AG10803 (cell line): ENCODE results near the gene RNASE8.
A peak's percentile ranks its signal among the peaks of the same experiment; 100 is the strongest.

Experiments
- DNase-seq: peaks from one replicate; pipeline ENCODE4 v3.0.0; 2010; ENCODE audit warnings: low read depth
- H3K4me3 ChIP-seq: 2 replicates; pipeline ENCODE4 v1.5.1; 2011; ENCODE audit warnings: mild to moderate bottlenecking, low read length, control low read depth
- TF ChIP-seq, protein P1 (sequence below): conservative IDR thresholded peaks from 2 replicates; pipeline ENCODE4 v1.5.1; 2011; ENCODE audit warnings: mild to moderate bottlenecking, low read length, control low read depth, inconsistent platforms

Gene RNASE8

DNA sequence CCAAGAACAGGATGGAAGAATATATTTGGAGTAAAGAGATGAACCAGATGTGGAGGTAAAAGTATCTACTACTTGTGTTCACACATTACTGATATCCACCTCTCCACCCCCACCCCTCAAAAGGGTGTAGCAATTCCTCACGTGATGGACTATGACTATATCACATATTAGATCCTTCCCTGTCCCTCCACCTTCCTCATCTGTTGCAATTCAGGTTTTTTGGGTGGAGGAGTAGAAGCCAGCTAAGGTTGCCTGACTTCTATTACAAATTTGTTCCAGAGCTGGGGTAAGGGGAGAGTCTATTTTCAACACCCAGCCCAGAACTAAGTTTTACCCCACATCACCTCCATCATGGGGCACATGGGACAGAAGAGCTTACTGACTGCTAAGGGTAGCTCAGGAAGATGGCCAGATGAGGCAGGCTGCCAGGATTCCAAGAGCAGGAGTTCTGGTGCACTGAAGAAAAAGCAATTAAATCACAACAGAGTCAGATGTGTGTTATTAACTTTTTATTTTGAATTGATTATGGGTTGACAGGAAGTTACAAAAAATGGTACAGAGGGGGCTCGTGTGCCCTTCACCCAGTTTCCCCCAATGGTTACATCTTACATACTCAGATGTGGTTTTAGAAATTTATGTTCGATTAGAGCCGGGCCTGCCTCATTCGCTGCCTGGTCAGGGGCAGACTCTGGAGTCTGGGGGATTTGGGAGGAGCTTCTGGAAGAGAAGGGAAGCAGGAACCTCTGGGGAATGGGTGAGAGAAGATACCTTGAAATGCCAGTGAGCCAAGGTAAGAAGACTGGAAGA, 25.1 kb upstream of the RNASE8 start:
- DNase-seq: no peak
- TF ChIP-seq, protein P1, sequence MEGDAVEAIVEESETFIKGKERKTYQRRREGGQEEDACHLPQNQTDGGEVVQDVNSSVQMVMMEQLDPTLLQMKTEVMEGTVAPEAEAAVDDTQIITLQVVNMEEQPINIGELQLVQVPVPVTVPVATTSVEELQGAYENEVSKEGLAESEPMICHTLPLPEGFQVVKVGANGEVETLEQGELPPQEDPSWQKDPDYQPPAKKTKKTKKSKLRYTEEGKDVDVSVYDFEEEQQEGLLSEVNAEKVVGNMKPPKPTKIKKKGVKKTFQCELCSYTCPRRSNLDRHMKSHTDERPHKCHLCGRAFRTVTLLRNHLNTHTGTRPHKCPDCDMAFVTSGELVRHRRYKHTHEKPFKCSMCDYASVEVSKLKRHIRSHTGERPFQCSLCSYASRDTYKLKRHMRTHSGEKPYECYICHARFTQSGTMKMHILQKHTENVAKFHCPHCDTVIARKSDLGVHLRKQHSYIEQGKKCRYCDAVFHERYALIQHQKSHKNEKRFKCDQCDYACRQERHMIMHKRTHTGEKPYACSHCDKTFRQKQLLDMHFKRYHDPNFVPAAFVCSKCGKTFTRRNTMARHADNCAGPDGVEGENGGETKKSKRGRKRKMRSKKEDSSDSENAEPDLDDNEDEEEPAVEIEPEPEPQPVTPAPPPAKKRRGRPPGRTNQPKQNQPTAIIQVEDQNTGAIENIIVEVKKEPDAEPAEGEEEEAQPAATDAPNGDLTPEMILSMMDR: no peak
- no peak overlapping the region for H3K4me3 ChIP-seq

DNA sequence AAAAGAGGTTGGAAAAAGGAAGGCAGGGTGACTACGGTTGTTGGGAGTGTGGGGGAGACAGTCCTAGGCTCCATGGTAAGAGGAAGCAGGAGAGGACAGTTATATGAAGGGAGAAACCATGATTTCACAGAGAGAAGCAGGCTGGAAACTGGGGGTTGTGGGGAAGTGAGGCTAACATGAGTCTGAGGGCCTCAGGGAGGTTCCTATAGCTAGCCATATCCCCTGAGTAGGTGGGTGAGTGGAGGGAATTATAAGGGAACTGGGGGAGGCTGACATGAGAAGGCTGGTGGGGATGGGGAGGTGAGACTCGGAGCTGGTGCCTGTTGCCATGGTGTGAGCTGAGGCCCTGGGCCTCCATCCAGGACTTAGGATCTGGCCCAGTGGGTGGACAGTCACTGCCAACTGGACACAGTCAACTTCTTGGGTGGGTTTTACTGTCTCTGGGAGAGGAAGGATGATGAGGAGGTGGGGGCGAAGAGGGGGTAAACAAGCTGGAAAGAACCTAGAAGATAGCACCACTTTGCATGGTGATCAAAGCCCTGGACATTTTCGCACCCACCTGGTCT, 24.4 kb upstream of the RNASE8 start:
- H3K4me3 ChIP-seq: no peak overlapping the region
- TF ChIP-seq, protein P1: no peak
- no peak for DNase-seq

DNA sequence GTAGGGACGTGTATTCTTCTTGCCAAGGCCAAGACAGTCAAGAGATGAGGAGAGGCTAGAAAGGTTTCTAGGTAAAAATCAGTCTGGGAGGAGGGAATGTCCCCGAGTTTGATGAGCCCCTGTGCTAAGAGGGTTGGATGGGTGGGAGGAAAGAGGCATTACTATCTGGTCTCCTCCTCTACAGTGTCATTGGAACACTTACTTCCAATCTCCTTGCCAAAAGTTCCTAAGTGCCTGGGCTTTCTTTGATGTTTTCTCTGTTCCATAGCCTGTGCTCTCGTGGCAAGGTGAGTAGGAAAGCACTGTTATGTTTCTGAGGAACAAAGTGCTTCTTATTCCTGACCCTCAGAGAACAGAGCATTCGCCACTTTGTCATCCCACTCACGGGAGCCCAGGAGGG, 22.9 kb upstream of the RNASE8 start, which contains the start of gene RNASE13:
Gene RNASE13 (minus strand): TSS at position 101 of the 400 bp plus-strand sequence. CDS start 519 bp downstream, outside the sequence.
- no peak within 1 kb of the TSS for H3K4me3 ChIP-seq
- TF ChIP-seq, protein P1: no peak
- no peak for DNase-seq

DNA sequence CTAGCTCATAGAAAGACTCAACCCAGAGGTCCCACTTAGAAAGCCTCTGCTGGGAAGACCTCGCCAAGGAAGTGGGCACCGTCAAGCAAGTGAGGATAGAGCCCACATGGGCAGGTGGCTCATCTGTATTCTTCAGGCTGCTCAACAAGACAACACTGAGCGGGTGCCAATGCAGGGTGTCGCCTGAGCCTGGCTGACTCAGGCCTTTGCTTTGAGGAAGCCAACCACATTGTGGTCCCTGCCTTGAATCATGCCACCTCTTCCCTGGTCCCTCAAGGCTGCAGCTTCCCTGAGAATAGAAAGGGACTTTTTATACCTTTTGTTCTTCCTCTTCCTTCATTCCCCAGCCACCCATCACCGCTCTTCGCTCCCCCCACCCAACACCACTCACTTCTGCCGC, 20.9 kb upstream of the RNASE8 start:
- H3K4me3 ChIP-seq: no peak overlapping the region
- TF ChIP-seq, protein P1: no peak
- DNase-seq: no peak

DNA sequence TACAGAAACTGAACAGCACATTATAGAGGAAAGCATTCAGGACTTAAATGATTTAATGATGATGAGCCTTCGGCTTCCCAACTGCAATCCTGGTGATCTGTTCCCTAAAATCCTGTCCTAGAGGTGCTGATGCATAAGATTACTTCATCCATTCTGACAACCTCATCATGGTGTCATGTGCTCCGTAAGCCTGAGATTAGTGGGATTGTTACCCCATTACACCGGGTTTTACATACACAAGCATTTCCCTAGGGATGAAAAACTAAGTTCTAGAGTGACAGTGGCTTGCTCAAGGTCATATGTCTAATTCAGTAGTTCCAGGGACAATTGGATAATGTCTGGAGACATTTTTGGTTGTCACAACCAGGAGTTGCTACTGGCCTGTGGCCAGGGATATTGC, 20.5 kb upstream of the RNASE8 start:
- no peak for DNase-seq
- TF ChIP-seq, protein P1: no peak
- H3K4me3 ChIP-seq: no peak overlapping the region

DNA sequence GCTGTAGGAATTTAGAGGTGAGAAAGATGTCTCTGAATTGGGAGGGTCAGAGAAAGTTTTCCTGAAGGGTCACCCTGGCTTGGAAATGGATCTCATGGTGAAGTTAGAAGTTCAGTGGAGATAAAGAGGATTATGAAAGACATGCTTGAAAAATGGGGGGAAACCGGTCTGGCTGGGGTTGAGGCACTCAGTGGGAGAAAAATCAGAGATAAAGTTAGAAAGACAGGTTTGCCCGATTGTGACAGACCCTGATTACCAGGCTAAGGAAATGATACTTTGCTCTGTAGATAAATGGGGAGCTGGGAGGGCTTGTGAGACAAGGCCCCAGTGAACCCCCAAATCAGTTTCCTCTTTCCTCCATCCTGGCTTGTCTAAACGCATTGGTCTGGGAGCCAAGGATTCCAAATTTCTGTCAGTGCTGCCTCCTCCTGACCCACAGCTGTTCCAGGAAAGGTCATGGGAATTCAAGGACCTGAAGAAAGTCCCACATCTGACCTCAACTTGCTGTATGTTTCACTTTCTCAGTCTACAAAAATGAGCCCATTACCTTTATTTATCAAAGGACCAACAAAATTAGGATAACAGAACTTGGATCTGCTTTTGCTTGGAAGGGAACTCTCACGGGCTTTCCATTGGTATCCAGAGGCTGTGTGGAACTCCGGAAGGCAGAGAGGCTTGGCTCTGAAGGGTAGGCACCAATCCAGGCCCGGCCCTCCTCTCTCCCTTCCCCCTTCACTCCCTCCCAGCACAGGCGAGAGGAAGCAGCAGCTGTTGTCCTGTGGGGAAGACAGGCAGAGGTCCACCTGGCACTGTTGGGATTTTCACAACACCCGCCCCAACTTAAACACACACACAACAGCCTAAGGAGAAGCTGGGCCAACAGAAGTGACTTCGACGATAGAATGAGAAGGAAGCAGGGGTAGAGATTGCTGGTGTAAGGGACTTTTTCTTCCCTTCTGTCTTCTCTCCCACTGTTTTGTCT, 18.9 kb upstream of the RNASE8 start:
- TF ChIP-seq, protein P1: no peak
- H3K4me3 ChIP-seq: peak overlapping the region; percentile 15; the same call in 1 of the 2 replicates
- DNase-seq: peak; percentile 89
